Muscle of back (tissue), 11 donors: ENCODE results near the gene CD200R1L. TPM values are rescaled to one million over a fixed set of nuclear protein-coding genes. Genes with fewer than 3 reads are reported as not detected.

ENCODE experiments used
- DNase-seq, 3 donors: peaks; one replicate each; pipeline versions ENCODE4 v3.0.0 to v3.0.0-alpha.2; 2013
- polyA plus RNA-seq, 10 donors: library from polyadenylated mRNA; unstranded; fragments of 120-200 nt; gene quantifications; one replicate each; pipeline ENCODE4 v1.2.1, GENCODE V29; 2013; ENCODE audit not compliant: insufficient read length in 10 of 10

The CD200R1L gene
- polyA plus RNA-seq, 10 donors, result not detected

- DNase-seq, result no peak
Measured at GRCh38 chr3:112791736-112792135, 54.9 kb downstream of the CD200R1L start.

GRCh38 chr3:112789787-112790186 is 56.9 kb downstream of the CD200R1L start:
- no peak for DNase-seq

- no peak for DNase-seq
Measured at GRCh38 chr3:112786881-112787579, 59.6 kb downstream of the CD200R1L start.

- no peak for DNase-seq
Measured at GRCh38 chr3:112786002-112786590, 60.6 kb downstream of the CD200R1L start.

GRCh38 chr3:112785321-112786001 is 61.2 kb downstream of the CD200R1L start:
- DNase-seq, result no peak

- DNase-seq, result no peak
Measured at GRCh38 chr3:112782491-112782890, 64.2 kb downstream of the CD200R1L start.

GRCh38 chr3:112781599-112781998 is 65.1 kb downstream of the CD200R1L start:
- no peak for DNase-seq

- no peak for DNase-seq
Measured at GRCh38 chr3:112779558-112780480, 66.8 kb downstream of the CD200R1L start.

GRCh38 chr3:112779011-112779410 is 67.7 kb downstream of the CD200R1L start:
- DNase-seq, result no peak

- peak in 1 of 3 donors; percentile 84 for DNase-seq
Measured at GRCh38 chr3:112778353-112778948, 68.2 kb downstream of the CD200R1L start.

GRCh38 chr3:112777811-112778210 is 68.9 kb downstream of the CD200R1L start:
- no peak for DNase-seq

- no peak for DNase-seq
Measured at GRCh38 chr3:112776836-112777235, 69.8 kb downstream of the CD200R1L start.

- no peak for DNase-seq
Measured at GRCh38 chr3:112776000-112776399, 70.7 kb downstream of the CD200R1L start.

GRCh38 chr3:112775011-112775742 is 71.5 kb downstream of the CD200R1L start:
- DNase-seq, result peak in 2 of 3 donors; percentile 59 to 81

GRCh38 chr3:112774293-112774926 is 72.3 kb downstream of the CD200R1L start:
- DNase-seq, result peak in 1 of 3 donors; percentile 52

- DNase-seq, result no peak
Measured at GRCh38 chr3:112773864-112774263, 72.8 kb downstream of the CD200R1L start.

GRCh38 chr3:112770951-112771350 is 75.7 kb downstream of the CD200R1L start:
- DNase-seq, result no peak

GRCh38 chr3:112770032-112770626 is 76.5 kb downstream of the CD200R1L start:
- DNase-seq, result peak in 1 of 3 donors; percentile 59

- no peak for DNase-seq
Measured at GRCh38 chr3:112769286-112769978, 77.2 kb downstream of the CD200R1L start.
